Caco-2 (cell line): ENCODE data around the gene COL27A1. TPM values are rescaled to one million over a fixed set of nuclear protein-coding genes. Genes with fewer than 3 reads are reported as not detected.

Experiments
- BruUV-seq: library from RNA; stranded (reverse); fragments of 400-500 nt; replicated peaks from 2 replicates; lab custom pipeline; 2021; lab: Mats Ljungman, UMichigan
- CTCF ChIA-PET: fragments of 300-600 bp; sonication (Branson Sonifier 250); formaldehyde crosslinking; loops from one replicate; lab custom pipeline; 2022; ENCODE audit warnings: antibody characterized with exemption; lab: Charles Lee
- POLR2A ChIA-PET: fragments of 300-600 bp; sonication (Branson Sonifier 250); formaldehyde crosslinking; loops from one replicate; lab custom pipeline; 2022; ENCODE audit warnings: antibody characterized with exemption; lab: Charles Lee
- DNase-seq, 2 experiments: peaks; one replicate each; pipeline versions ENCODE4 v3.0.0 to v3.0.0-alpha.2; 2020 to 2022
- H3K27me3 ChIP-seq: replicated peaks from 2 replicates; pipeline ENCODE4 v1.6.0; 2011; ENCODE audit warnings: low read length; ENCODE audit not compliant: control insufficient read depth, insufficient read depth
- H3K36me3 ChIP-seq: 2 replicates; pipeline ENCODE4 v1.5.1; 2011; ENCODE audit warnings: low read length; ENCODE audit not compliant: control insufficient read depth, insufficient read depth
- H3K4me1 ChIP-seq: fragments of 250-450 bp; sonication (Bioruptor Pico); 2 replicates; pipeline ENCODE4 v1.5.1; 2020; ENCODE audit warnings: mild to moderate bottlenecking
- H3K4me3 ChIP-seq: 2 replicates; pipeline ENCODE4 v1.5.1; 2011; ENCODE audit warnings: low read depth, mild to moderate bottlenecking, control low read depth, low read length
- H3K9me3 ChIP-seq: fragments of 250-450 bp; sonication (Bioruptor Pico); 2 replicates; pipeline ENCODE4 v1.5.1; 2020; ENCODE audit warnings: mild to moderate bottlenecking, moderate library complexity
- H3K27ac Mint-ChIP-seq: one replicate; pipeline ENCODE4 v1.8.0; 2022; ENCODE audit warnings: mixed read lengths; ENCODE audit not compliant: unreplicated experiment
- H3K27me3 Mint-ChIP-seq: one replicate; pipeline ENCODE4 v1.8.0; 2022; ENCODE audit warnings: mixed read lengths; ENCODE audit not compliant: insufficient read depth, unreplicated experiment
- H3K36me3 Mint-ChIP-seq: one replicate; pipeline ENCODE4 v1.8.0; 2022; ENCODE audit warnings: mild to moderate bottlenecking, mixed read lengths; ENCODE audit not compliant: insufficient read depth, unreplicated experiment
- H3K4me1 Mint-ChIP-seq: one replicate; pipeline ENCODE4 v1.8.0; 2022; ENCODE audit warnings: low read depth, mixed read lengths; ENCODE audit not compliant: unreplicated experiment
- H3K4me3 Mint-ChIP-seq: one replicate; pipeline ENCODE4 v1.8.0; 2022; ENCODE audit warnings: mild to moderate bottlenecking, moderate library complexity, mixed read lengths; ENCODE audit not compliant: unreplicated experiment
- H3K9me3 Mint-ChIP-seq: one replicate; pipeline ENCODE4 v1.8.0; 2022; ENCODE audit warnings: mixed read lengths; ENCODE audit not compliant: unreplicated experiment
- CTCF ChIP-seq, 2 experiments: fragments of 200-600 bp in 1 of 2; IDR thresholded peaks; 1 replicate in 1 of 2; 2 replicates in 1 of 2; pipeline versions ENCODE4 v1.5.1 to v1.8.0; 2011 to 2022; ENCODE audit warnings: antibody characterized with exemption in 1 of 2, control low read depth in 1 of 2, inconsistent platforms in 1 of 2, low read depth in 1 of 2, low read length in 1 of 2, mild to moderate bottlenecking in 1 of 2, moderate library complexity in 1 of 2; ENCODE audit not compliant: insufficient read depth in 1 of 2, severe bottlenecking in 1 of 2, unreplicated experiment in 1 of 2
- intact Hi-C: fragments of 100-400 bp; cut with micrococcal nuclease; formaldehyde crosslinking; loops from one replicate; pipeline ENCODE4 v1.10.0; 2022; ENCODE audit not compliant: unreplicated experiment
- microRNA-seq: library from miRNA; unstranded; fragments of <30 nt; microRNA quantifications from one replicate; pipeline ENCODE4 v1.2.0, GENCODE V29; 2022
- total RNA-seq: library from RNA; stranded (reverse); gene quantifications from 2 replicates; pipeline ENCODE4 v1.2.3, GENCODE V29; 2022

The COL27A1 gene
- total RNA-seq, 1 experiment from 2014 or later = 31.1 TPM

- POLR2A ChIA-PET = no interaction called here
- H3K27ac Mint-ChIP-seq = no peak overlapping the region
- no peak overlapping the region for H3K4me3 Mint-ChIP-seq
- no peak overlapping the region for H3K4me3 ChIP-seq
- no peaks in the 10 kb centered on the region for H3K27me3 ChIP-seq
- BruUV-seq = no TSS peak
- intact Hi-C loops = no loop called here
- no peak for TF ChIP-seq CTCF (IDR thresholded peaks at IDR 0.05; ENCODE audit: insufficient read depth in 1 of 2, low read depth in 1 of 2, low read length in 1 of 2, severe bottlenecking in 1 of 2, unreplicated experiment in 1 of 2)
- no peaks in the 10 kb centered on the region for H3K9me3 Mint-ChIP-seq
- CTCF ChIA-PET = no interaction called here
- peaks cover 31% of the 10 kb centered on the region for H3K36me3 Mint-ChIP-seq
- DNase-seq = no peak
- H3K4me1 Mint-ChIP-seq = no peaks in the 10 kb centered on the region
- H3K27me3 Mint-ChIP-seq = no peaks in the 10 kb centered on the region
- H3K36me3 ChIP-seq = no peaks in the 10 kb centered on the region
- H3K4me1 ChIP-seq = peaks cover 4% of the 10 kb centered on the region; the same call in 1 of the 2 replicates
- no peaks in the 10 kb centered on the region for H3K9me3 ChIP-seq
These were observed 204.5 kb downstream of the COL27A1 start for GRCh38 chr9:114359801-114360200.

- no peak overlapping the region for H3K4me3 ChIP-seq
- CTCF ChIA-PET = no interaction called here
- no peaks in the 10 kb centered on the region for H3K36me3 ChIP-seq
- no peak for DNase-seq
- H3K9me3 Mint-ChIP-seq = no peaks in the 10 kb centered on the region
- no peaks in the 10 kb centered on the region for H3K27me3 Mint-ChIP-seq
- no peaks in the 10 kb centered on the region for H3K9me3 ChIP-seq
- H3K4me1 ChIP-seq = peaks cover 8% of the 10 kb centered on the region
- peaks cover 29% of the 10 kb centered on the region for H3K36me3 Mint-ChIP-seq
- POLR2A ChIA-PET = no interaction called here
- H3K27ac Mint-ChIP-seq = no peak overlapping the region
- TF ChIP-seq CTCF (IDR thresholded peaks at IDR 0.05; ENCODE audit: insufficient read depth in 1 of 2, low read depth in 1 of 2, low read length in 1 of 2, severe bottlenecking in 1 of 2, unreplicated experiment in 1 of 2) = no peak
- BruUV-seq = no TSS peak
- intact Hi-C loops = no loop called here
- peaks cover 7% of the 10 kb centered on the region for H3K4me1 Mint-ChIP-seq
- H3K27me3 ChIP-seq = no peaks in the 10 kb centered on the region
- no peak overlapping the region for H3K4me3 Mint-ChIP-seq
These were observed 206.2 kb downstream of the COL27A1 start for GRCh38 chr9:114361542-114361941.

Small RNA genes within 50 kb of the gene (microRNA-seq; reads per million reads assigned to microRNA genes)
- 2,139 reads per million, percentile 93 among the genes with 10 or more reads in this experiment for gene MIR455

Other genes starting within 250 kb of the COL27A1 start
- gene AMBP, start 77.2 kb upstream of the COL27A1 start, total RNA-seq = 2.2 and 2.6 TPM in 2 replicates
- gene KIF12, start 56.2 kb upstream of the COL27A1 start, total RNA-seq = 54.6 and 55.0 TPM in 2 replicates
- 18.3 and 27.5 TPM in 2 replicates for gene ORM1, start 167.6 kb downstream of the COL27A1 start, total RNA-seq
- gene ORM2, start 174.3 kb downstream of the COL27A1 start, total RNA-seq = 45.5 and 46.0 TPM in 2 replicates
- gene AKNA, start 232.4 kb downstream of the COL27A1 start, total RNA-seq = 43.0 and 57.8 TPM in 2 replicates